ENCODE data around the gene MBD1. TPM values are rescaled to one million over a fixed set of nuclear protein-coding genes. Genes with fewer than 3 reads are reported as not detected.

Gene MBD1
- total and polyA plus RNA-seq, 2 of the 13 experiments (the other 11 are each of a cell fraction or from before 2014, with no cell fraction given) = 25.5 to 28.6 TPM

GRCh38 chr18:50306944-50307343 lies 25.6 kb upstream of the MBD1 start:
- Histone ChIP-seq H3K9me3 (ENCODE audit: low read length) (peaks cover 7% of the 10 kb centered on the region), H3K4me1 (ENCODE audit: insufficient read depth, low read length) (peaks cover 27% of the 10 kb centered on the region), H3K4me3 (replicated peaks in 1 of 3; ENCODE audit: insufficient read depth in 1 of 3, low read depth in 2 of 3, low read length in 3 of 3) (peak overlapping the region; percentile 46 to 75 (median 71)), H2AFZ (ENCODE audit: low read length) (peak overlapping the region; percentile 64), H3K36me3 (replicated peaks in 1 of 2; ENCODE audit: control insufficient read depth in 1 of 2, insufficient read depth in 2 of 2, low read length in 2 of 2) (no peaks in the 10 kb centered on the region), H3K79me2 (ENCODE audit: insufficient read depth, low read length) (no peaks in the 10 kb centered on the region), H3K4me2 (ENCODE audit: low read depth, low read length) (peak overlapping the region; percentile 96), H3K27me3 (ENCODE audit: control insufficient read depth in 1 of 2, insufficient read depth in 2 of 2, low read length in 2 of 2) (peaks cover 0 to under 1% of the 10 kb centered on the region in 2 experiments; a peak in 2 of 5 replicates), H3K9ac (ENCODE audit: insufficient read depth, low read depth, low read length) (peak overlapping the region; percentile 43; the same call in 1 of the 2 replicates), H3K27ac (ENCODE audit: extremely low read length, insufficient read depth, low read length) (no peak overlapping the region), H4K20me1 (ENCODE audit: insufficient read depth, low read length) (no peaks in the 10 kb centered on the region)
- DNase-seq (ENCODE audit: low spot score) (no peak), FAIRE-seq (no peak), ATAC-seq (peak; percentile 45)
- in situ Hi-C loops (cut with HindIII; ENCODE audit: extremely low pct_ligation_motif_present, low pct_unique_long_range_greater_than_20kb) = no loop called here
- ChIA-PET CTCF (ENCODE audit: low intra/inter-chr PET ratio, low total read pairs) (no interaction called here), POLR2A (interaction anchor here (1.1 to 3.5 kb wide), 3 partner anchors 24 to 68 kb away, joined by 4 to 15 read pairs (median 10); partner anchors contain the start of genes MBD1 and SKA1)
- no TSS peak for BruUV-seq (replicated peaks)
- intact Hi-C loops (cut with micrococcal nuclease; ENCODE audit: unreplicated experiment) = loop anchor here (2.0 to 5.0 kb wide), 2 partner anchors 18 to 50 kb away; no protein-coding TSS in a partner anchor
- WGBS (ENCODE audit: low lambda C conversion rate) = 31% methylated on average over 8 of the region's 8 CpGs
- TF ChIP-seq, protein P1, sequence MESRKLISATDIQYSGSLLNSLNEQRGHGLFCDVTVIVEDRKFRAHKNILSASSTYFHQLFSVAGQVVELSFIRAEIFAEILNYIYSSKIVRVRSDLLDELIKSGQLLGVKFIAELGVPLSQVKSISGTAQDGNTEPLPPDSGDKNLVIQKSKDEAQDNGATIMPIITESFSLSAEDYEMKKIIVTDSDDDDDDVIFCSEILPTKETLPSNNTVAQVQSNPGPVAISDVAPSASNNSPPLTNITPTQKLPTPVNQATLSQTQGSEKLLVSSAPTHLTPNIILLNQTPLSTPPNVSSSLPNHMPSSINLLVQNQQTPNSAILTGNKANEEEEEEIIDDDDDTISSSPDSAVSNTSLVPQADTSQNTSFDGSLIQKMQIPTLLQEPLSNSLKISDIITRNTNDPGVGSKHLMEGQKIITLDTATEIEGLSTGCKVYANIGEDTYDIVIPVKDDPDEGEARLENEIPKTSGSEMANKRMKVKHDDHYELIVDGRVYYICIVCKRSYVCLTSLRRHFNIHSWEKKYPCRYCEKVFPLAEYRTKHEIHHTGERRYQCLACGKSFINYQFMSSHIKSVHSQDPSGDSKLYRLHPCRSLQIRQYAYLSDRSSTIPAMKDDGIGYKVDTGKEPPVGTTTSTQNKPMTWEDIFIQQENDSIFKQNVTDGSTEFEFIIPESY (CRISPR knock-in tag; IDR thresholded peaks at IDR 0.05) = peak; percentile 71; the same call in 1 of the 2 replicates
- no peak for TF ChIP-seq THAP11 (CRISPR knock-in tag; IDR thresholded peaks at IDR 0.05)

DNA sequence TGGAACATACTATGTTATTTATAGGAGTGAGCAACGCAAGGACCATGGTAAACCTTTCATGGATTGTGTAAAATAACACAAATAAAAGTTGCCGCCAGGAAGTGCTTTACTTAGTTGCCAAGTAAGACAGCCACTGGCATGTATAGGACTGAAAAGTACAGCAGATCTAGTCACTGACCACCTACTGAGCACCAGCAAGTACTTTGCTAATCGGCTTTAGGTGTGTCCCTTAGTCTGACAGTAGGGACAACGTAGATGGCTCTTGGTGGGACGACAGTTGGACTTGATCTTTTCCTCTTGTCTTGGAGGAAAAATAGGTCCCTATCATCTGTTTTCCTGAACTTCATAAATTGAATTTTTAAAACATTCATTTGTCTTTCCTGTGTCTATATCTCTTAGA lies 19.8 kb upstream of the MBD1 start:
- 40% methylated on average over 5 of the region's 5 CpGs for WGBS (ENCODE audit: low lambda C conversion rate)
- in situ Hi-C loops (cut with HindIII; ENCODE audit: extremely low pct_ligation_motif_present, low pct_unique_long_range_greater_than_20kb) (no loop called here), intact Hi-C loops (cut with micrococcal nuclease; ENCODE audit: unreplicated experiment) (no loop called here)
- Histone ChIP-seq H3K4me1 (ENCODE audit: insufficient read depth, low read length) (no peaks in the 10 kb centered on the region), H3K79me2 (ENCODE audit: insufficient read depth, low read length) (no peaks in the 10 kb centered on the region), H3K27ac (ENCODE audit: extremely low read length, insufficient read depth, low read length) (no peak overlapping the region), H4K20me1 (ENCODE audit: insufficient read depth, low read length) (no peaks in the 10 kb centered on the region), H3K36me3 (replicated peaks in 1 of 2; ENCODE audit: control insufficient read depth in 1 of 2, insufficient read depth in 2 of 2, low read length in 2 of 2) (no peaks in the 10 kb centered on the region), H3K9me3 (ENCODE audit: low read length) (peaks cover 7% of the 10 kb centered on the region), H3K9ac (ENCODE audit: insufficient read depth, low read depth, low read length) (no peak overlapping the region), H3K4me2 (ENCODE audit: low read depth, low read length) (no peak overlapping the region), H2AFZ (ENCODE audit: low read length) (no peak overlapping the region), H3K27me3 (ENCODE audit: control insufficient read depth in 1 of 2, insufficient read depth in 2 of 2, low read length in 2 of 2) (peaks cover 2 to 8% of the 10 kb centered on the region in 2 experiments; a peak in 3 of 5 replicates), H3K4me3 (replicated peaks in 1 of 3; ENCODE audit: insufficient read depth in 1 of 3, low read depth in 2 of 3, low read length in 3 of 3) (no peak overlapping the region)
- no peak for ATAC-seq
- TF ChIP-seq ZBTB1 (CRISPR knock-in tag; IDR thresholded peaks at IDR 0.05; ENCODE audit: borderline replicate concordance) = no peak
- no peak for TF ChIP-seq SNAPC2 (CRISPR knock-in tag; IDR thresholded peaks at IDR 0.05)
- no peak for TF ChIP-seq ZNF10 (CRISPR knock-in tag; IDR thresholded peaks at IDR 0.05; ENCODE audit: borderline replicate concordance, low read depth)
- no peak for TF ChIP-seq YEATS4 (CRISPR knock-in tag; IDR thresholded peaks at IDR 0.05; ENCODE audit: borderline replicate concordance)
- DNase-seq (ENCODE audit: low spot score) = no peak
- BruUV-seq (replicated peaks) = no TSS peak
- ChIA-PET POLR2A (no interaction called here), CTCF (ENCODE audit: low intra/inter-chr PET ratio, low total read pairs) (no interaction called here)
- FAIRE-seq = no peak

Measured in HepG2 (cell line).